KMS-11 (cell line): ENCODE measurements around the gene PER1.

Experiments used
- H2AFZ ChIP-seq: fragments of 200-600 bp; sonication (generic); 2 replicates; pipeline ENCODE4 v1.6.1; 2016; ENCODE audit warnings: antibody characterized with exemption, mixed run types, low read depth
- H3K27ac ChIP-seq: fragments of 200-600 bp; sonication (generic); 2 replicates; pipeline ENCODE4 v1.6.1; 2016; ENCODE audit warnings: mild to moderate bottlenecking, mixed run types
- H3K27me3 ChIP-seq: fragments of 200-600 bp; sonication (generic); 2 replicates; pipeline ENCODE4 v1.6.1; 2017; ENCODE audit warnings: mild to moderate bottlenecking, low read depth, mixed run types, moderate library complexity; ENCODE audit not compliant: insufficient read depth
- H3K36me3 ChIP-seq: fragments of 200-600 bp; sonication (generic); 2 replicates; pipeline ENCODE4 v1.6.1; 2017; ENCODE audit warnings: mild to moderate bottlenecking, mixed run types; ENCODE audit not compliant: insufficient read depth
- H3K4me1 ChIP-seq: fragments of 200-600 bp; sonication (generic); 2 replicates; pipeline ENCODE4 v1.6.1; 2016; ENCODE audit warnings: mild to moderate bottlenecking, low read depth, mixed run types; ENCODE audit not compliant: poor library complexity, severe bottlenecking
- H3K4me2 ChIP-seq: fragments of 200-600 bp; sonication (generic); 2 replicates; pipeline ENCODE4 v1.7.0; 2016; ENCODE audit warnings: mild to moderate bottlenecking, mixed run types
- H3K4me3 ChIP-seq: fragments of 200-600 bp; sonication (generic); IDR thresholded peaks from 2 replicates; pipeline ENCODE4 v1.6.1; 2017; ENCODE audit warnings: low read depth, low read length, mixed read lengths; ENCODE audit not compliant: insufficient read depth
- H3K79me2 ChIP-seq: fragments of 200-600 bp; sonication (generic); 2 replicates; pipeline ENCODE4 v1.6.1; 2016; ENCODE audit warnings: low read depth, mixed run types; ENCODE audit not compliant: insufficient read depth
- H3K9ac ChIP-seq: fragments of 200-600 bp; sonication (generic); 2 replicates; pipeline ENCODE4 v1.6.1; 2016; ENCODE audit warnings: mild to moderate bottlenecking, mixed run types
- H4K20me1 ChIP-seq: fragments of 200-600 bp; sonication (generic); 2 replicates; pipeline ENCODE4 v1.6.1; 2016; ENCODE audit warnings: mild to moderate bottlenecking, mixed run types; ENCODE audit not compliant: insufficient read depth
- TF ChIP-seq, protein P1 (sequence below): fragments of 200-600 bp; sonication (generic); conservative IDR thresholded peaks from 2 replicates; pipeline ENCODE4 v1.6.1; 2017; ENCODE audit warnings: low read depth, mild to moderate bottlenecking, antibody characterized with exemption, low read length, moderate library complexity, mixed read lengths

The PER1 gene

DNA sequence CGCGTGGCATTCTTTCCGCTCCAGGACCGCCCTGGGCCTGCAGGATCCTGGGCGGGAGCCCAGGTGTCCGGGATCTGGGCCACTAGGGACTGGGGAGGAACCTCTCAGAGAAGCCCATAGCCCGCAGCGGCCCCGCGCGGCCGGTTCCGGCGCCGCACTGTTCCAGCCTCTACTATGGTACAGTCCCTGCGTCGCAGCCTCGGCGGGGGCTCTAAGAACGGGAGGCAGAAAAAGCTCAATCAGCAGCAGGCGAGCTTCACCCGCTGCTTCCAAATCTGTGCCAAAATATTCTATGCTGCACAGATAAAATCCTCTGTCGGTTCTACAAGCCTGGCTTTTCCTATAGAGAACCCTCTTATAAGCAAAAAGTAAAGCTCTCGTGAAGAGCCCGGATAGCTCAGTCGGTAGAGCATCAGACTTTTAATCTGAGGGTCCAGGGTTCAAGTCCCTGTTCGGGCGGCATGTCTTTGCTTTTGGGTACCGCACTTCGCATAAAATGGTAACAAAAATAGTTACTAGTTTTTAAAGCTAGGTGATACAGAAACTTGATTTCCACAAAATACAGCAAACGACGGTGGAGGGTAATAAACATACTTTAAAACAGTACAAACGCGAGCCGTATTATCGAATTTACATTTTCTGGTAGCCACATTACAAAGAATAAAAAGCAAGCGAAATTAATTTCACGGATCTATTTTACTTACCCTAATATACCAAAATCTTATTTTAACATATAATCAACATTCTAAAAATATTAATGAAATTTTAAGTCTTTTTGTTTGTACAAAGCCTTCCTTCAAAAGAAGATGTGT, 33.2 kb downstream of the PER1 start:
- H2AFZ ChIP-seq = peak overlapping the region; percentile 47; the same call in 1 of the 2 replicates
- TF ChIP-seq, protein P1, sequence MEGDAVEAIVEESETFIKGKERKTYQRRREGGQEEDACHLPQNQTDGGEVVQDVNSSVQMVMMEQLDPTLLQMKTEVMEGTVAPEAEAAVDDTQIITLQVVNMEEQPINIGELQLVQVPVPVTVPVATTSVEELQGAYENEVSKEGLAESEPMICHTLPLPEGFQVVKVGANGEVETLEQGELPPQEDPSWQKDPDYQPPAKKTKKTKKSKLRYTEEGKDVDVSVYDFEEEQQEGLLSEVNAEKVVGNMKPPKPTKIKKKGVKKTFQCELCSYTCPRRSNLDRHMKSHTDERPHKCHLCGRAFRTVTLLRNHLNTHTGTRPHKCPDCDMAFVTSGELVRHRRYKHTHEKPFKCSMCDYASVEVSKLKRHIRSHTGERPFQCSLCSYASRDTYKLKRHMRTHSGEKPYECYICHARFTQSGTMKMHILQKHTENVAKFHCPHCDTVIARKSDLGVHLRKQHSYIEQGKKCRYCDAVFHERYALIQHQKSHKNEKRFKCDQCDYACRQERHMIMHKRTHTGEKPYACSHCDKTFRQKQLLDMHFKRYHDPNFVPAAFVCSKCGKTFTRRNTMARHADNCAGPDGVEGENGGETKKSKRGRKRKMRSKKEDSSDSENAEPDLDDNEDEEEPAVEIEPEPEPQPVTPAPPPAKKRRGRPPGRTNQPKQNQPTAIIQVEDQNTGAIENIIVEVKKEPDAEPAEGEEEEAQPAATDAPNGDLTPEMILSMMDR = no peak; the same call in 1 of the 2 replicates
- H3K79me2 ChIP-seq = no peaks in the 10 kb centered on the region
- H3K4me1 ChIP-seq = no peaks in the 10 kb centered on the region
- H3K4me3 ChIP-seq = no peak overlapping the region
- no peak overlapping the region; the same call in 1 of the 2 replicates for H3K27ac ChIP-seq
- H3K27me3 ChIP-seq = no peaks in the 10 kb centered on the region; the same call in 1 of the 2 replicates
- no peaks in the 10 kb centered on the region for H3K36me3 ChIP-seq
- H3K4me2 ChIP-seq = peak overlapping the region; percentile 31; the same call in 1 of the 2 replicates
- no peak overlapping the region for H3K9ac ChIP-seq
- no peaks in the 10 kb centered on the region for H4K20me1 ChIP-seq

DNA sequence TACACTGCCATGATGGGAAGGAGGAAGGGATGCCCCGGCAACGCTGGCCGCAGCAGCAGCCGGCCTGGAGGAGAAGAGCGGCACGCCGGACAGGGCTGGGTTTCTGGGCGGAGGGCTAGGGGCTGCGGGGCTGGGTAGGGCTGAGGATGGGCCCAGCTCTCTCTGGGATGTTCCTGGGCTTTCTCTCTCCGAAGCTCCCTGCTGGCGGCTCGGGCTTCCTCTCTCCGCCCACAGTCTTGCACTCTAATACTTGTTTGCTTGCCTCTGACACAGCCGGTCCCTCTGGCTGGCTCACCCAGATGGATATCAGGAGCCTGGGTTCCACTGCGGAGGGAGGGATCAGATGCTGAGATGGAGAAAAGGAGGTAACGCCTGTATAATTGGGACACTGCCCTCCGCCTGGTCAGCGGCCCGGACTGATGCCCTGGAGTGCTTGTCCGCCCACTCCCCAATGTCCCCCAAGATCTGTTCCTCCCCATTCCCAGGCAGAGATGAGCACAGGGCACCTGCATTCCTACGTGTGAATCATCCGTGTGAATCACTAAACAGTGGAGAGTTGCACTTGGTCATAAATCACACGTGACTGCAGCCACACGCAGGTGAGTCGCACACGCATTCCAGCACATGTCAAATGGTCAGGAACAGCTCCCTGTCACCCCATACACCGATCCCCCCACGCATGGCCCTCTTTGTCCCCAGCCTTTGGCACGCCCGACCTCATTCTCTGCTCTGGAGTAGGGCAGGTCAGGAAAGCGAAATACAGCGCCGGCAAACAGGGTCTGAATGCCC, 34.0 kb downstream of the PER1 start, which contains the start of gene ALOXE3:
TSS of gene ALOXE3 (minus strand) at position 535 of the 789 bp plus-strand sequence. CDS start at position 11, 524 bp downstream.
- H3K4me1 ChIP-seq = no peaks in the 10 kb centered on the region
- peak within 1 kb of the TSS; percentile 33; the same call in 1 of the 2 replicates for H3K4me2 ChIP-seq
- no peak within 1 kb of the TSS for H3K4me3 ChIP-seq
- no peaks in the 10 kb centered on the region for H3K36me3 ChIP-seq
- H3K27me3 ChIP-seq = no peaks in the 10 kb centered on the region; the same call in 1 of the 2 replicates
- no peaks in the 10 kb centered on the region for H4K20me1 ChIP-seq
- no peak within 1 kb of the TSS; the same call in 1 of the 2 replicates for H3K27ac ChIP-seq
- TF ChIP-seq, protein P1 = no peak
- H2AFZ ChIP-seq = peak within 1 kb of the TSS; percentile 47; the same call in 1 of the 2 replicates
- no peak within 1 kb of the TSS for H3K9ac ChIP-seq
- no peaks in the 10 kb centered on the region for H3K79me2 ChIP-seq

DNA sequence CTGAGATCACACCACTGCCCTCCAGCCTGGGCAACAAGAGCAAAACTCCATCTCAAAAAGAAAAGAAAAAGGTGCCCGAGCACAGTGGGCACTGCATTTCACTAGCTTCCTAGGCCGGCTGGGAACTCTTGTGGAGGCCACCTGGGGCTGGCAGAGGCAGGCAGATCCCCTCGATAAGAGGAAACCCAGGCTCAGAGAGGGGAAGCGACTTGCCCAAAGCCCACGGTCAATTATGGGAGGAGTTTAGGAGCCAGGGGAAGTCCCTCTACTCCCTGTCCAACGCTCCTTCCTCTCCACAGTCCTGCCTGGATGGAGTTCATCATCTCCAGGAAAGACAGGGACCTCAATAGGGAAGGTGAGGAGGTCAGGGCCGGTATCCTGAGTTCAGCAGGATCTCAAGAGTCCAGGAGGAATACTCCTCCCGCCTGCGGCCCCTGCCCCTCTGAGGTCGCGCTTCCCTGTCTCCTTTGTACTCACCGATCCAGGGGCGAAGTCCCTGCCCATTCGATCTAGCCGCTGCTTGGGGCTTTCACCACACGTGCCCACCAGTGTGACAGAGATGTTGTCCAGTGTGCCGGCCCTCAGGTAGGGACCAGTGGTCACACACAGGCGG, 34.7 kb downstream of the PER1 start:
- H2AFZ ChIP-seq = peak overlapping the region; percentile 47; the same call in 1 of the 2 replicates
- no peak overlapping the region for H3K27ac ChIP-seq
- H3K36me3 ChIP-seq = no peaks in the 10 kb centered on the region
- TF ChIP-seq, protein P1 = no peak
- H4K20me1 ChIP-seq = no peaks in the 10 kb centered on the region
- H3K79me2 ChIP-seq = no peaks in the 10 kb centered on the region
- no peak overlapping the region for H3K4me3 ChIP-seq
- peak overlapping the region; percentile 33; the same call in 1 of the 2 replicates for H3K4me2 ChIP-seq
- H3K9ac ChIP-seq = no peak overlapping the region
- no peaks in the 10 kb centered on the region; the same call in 1 of the 2 replicates for H3K27me3 ChIP-seq
- H3K4me1 ChIP-seq = no peaks in the 10 kb centered on the region

DNA sequence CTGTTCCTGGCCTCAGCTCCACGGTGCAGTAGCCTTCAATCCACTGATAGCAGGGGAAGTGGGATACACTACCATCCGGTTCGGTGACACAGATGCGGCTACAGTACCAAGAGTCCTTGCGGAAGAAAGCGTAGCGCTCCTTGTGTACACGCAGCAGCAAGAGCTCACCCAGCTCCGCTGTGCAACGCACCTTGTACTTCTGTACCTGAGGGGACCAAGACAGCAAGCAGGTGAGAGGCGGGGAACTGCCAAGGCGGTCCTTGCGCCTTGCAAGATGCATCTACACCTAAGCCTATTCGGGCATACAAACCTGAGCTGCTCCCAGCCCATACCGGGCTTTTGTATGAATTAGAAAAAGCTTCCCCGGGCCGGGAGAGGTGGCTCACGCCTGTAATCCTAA, 35.4 kb downstream of the PER1 start:
- Histone ChIP-seq H3K79me2 (no peaks in the 10 kb centered on the region), H3K27ac (no peak overlapping the region), H3K4me1 (no peaks in the 10 kb centered on the region), H3K27me3 (no peaks in the 10 kb centered on the region; the same call in 1 of the 2 replicates), H3K36me3 (no peaks in the 10 kb centered on the region), H4K20me1 (no peaks in the 10 kb centered on the region), H2AFZ (no peak overlapping the region), H3K4me2 (no peak overlapping the region), H3K4me3 (no peak overlapping the region), H3K9ac (no peak overlapping the region)
- TF ChIP-seq, protein P1 = no peak
